Urothelium cell line (cell line): ENCODE measurements around the gene ORMDL3.

Experiments
- DNase-seq: peaks from one replicate; pipeline ENCODE4 v3.0.0; 2011; ENCODE audit warnings: low spot score, mixed read lengths
- FAIRE-seq: peaks from 2 replicates; lab custom pipeline; 2011; peaks lifted over from hg19 to GRCh38; lab: Jason Lieb, UNC

Gene ORMDL3, protein sequence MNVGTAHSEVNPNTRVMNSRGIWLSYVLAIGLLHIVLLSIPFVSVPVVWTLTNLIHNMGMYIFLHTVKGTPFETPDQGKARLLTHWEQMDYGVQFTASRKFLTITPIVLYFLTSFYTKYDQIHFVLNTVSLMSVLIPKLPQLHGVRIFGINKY

DNA sequence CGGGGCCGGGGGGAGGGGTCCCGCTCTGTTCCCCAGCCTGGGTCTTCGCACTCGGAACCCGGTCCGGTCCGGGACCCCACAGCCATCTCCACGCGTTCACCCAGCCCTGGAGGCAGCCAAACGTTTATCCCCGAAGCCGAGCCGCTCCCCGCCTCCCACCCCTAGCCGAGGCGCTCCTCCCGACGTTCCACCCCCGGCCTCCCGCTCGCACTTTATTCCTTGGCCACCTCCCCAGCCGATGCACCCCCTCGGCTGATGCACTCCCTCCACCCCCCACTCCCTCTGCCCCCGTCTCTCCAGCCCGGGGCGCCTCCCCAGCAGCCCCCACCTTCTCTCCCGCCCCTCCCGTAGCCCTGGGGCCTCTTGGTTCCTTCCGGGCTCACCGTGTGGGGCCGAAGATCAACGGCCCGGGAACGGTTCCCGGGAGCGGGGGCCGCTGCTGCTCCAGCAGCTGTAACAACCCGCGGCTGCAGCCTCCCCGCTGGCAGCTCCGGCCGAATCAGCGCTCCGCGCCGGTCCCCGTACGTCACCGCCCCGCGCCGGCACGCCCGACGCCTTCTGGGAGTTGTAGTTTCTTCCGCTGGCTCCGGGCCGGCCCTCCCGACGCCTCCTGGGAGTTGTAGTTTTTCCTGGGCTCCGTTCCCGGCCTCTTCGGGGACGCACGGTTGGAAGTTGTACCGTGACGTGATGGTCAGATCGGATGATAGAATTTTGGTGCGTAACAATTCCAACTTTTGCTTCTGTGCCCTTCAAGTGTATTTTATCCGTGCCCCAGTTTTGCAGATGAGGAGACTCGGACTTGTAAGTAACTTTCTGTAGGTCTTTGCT is at the start of gene ORMDL3, which contains the start of gene LRRC3C:
ORMDL3 (minus strand) TSS at position 501 of the 828 bp plus-strand sequence. CDS start 3,398 bp downstream, outside the sequence.
LRRC3C (plus strand) TSS at position 632 of the 828 bp plus-strand sequence. CDS start 13,792 bp downstream, outside the sequence.
- FAIRE-seq (no peak), DNase-seq (peak; percentile 94)

DNA sequence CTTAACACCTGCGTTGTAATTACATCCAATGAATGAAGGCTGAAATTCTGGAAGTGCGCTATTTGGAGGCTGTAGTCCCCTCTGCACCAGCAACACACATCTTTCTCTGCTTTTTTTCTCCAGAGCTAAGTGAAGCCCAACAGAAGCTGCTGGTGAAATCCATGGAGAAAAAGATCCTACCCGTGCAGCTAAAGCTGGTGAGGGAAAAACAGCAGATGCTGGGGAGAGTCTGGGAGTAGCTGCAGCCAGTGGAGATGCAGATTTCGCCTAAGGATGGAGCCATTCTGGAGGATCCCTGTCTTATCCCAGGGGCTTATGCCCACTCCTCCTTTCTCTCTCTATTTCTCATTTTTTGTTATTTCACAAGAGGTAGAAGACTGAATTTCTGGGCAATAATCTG is 48.4 kb upstream of the ORMDL3 start:
- DNase-seq (no peak), FAIRE-seq (no peak)

DNA sequence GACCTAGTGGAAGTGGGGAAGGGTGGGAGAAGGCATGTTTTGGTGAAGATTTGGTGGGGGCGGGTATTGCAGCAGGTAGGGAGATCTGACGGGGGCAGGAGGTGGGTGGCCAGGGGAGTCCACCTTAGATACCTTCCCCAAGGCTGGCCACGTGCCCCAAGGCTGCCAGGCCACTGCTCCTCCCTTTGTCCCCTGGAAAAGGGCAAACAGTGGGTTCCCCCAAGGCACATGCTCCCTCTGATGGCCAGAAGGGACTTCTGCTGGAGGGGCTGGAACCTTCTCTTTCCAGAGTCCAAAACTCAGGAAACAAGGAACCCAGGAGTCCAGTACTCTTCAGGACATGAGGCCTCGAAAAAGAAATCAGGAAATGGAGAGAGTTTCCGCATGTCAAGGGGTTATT is 47.0 kb upstream of the ORMDL3 start:
- DNase-seq (no peak), FAIRE-seq (no peak)

DNA sequence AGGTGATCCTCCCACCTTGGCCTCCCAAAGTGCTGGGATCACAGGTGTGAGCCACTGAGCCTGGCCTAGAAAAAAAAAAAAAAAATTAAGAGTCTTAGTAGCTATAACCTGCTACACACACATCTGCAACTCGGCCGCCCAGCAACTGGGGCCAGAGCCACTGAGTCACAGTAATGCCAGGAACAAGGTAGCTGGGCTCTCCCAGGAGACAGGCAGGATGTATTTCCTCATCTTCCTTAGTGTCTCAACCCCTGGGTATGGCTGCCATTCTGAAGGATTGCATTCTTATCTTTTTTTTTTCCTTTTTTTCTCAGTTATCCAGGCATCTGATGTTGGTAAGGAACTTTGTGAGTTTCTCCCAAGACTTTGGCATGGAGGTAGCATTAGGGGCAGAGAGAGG is 46.1 kb upstream of the ORMDL3 start:
- FAIRE-seq = no peak
- DNase-seq = peak; percentile 28

DNA sequence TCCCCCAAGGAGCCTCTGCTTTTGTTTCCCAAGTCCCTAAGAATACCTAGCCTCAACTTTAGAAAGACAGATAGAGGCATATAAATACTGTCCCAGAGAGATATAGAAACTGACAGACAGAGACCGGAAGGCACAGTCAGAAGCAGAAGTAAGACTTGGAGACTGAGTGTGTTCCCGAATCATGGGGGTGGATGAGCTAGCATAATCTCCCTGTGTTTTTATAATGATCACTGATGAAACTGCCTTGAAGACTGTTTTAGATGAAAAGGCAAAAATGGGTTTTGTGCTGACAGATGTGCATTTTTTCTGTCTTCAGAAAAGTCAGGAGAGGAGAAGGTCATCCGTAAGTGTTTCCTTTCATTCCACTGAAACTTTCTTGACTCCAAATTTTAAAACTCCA is 44.9 kb upstream of the ORMDL3 start:
- FAIRE-seq (no peak), DNase-seq (no peak)

DNA sequence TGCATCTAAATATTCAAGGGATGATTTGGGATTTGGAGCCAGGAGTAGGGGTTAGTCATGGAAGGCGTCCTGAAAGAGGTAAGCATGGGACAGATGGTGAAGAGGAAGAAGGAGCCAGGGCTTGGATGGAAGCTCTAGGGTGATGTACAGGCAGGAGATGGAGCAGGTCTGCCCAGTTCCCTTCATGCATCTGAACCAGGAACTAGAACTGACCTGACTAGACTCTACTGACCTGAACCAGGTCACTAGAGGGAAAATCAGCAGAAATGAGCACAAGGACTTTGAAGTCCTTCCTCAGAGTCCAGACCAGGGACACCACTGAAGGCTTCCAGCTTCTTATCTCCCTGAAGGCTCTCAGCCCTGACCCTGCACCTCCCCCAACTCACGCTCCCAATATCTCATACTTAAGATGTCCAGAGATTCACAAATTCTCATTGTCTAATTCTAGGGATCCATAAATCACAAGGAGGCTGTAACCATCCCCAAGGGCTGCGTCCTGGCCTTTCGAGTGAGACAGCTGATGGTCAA is 43.7 kb upstream of the ORMDL3 start:
- FAIRE-seq (no peak), DNase-seq (no peak)

- DNase-seq (no peak), FAIRE-seq (no peak)
Measured at GRCh38 chr17:39970157-39970692, 42.8 kb upstream of the ORMDL3 start.

- no peak for DNase-seq
- FAIRE-seq = no peak
Measured at GRCh38 chr17:39969375-39969774, 42.0 kb upstream of the ORMDL3 start.

DNA sequence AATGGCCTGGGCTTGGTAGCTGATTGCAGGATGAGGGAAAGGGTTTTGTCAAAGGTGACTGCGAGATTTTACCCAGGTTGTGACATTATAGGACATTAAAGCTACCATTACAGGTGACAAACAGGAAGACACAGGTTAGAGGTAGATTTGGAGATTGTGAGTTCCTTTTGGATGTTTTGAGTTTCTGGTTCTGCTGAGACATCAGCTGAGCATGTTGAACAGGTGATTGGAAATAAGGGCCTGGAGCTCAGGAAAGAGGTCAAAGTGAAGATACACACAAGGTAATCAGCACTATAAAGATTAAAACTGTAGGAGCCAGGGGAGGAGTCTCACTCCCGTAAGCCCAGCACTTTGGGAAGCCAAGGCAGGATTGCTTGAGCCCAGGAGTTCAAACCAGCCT is 41.4 kb upstream of the ORMDL3 start:
- FAIRE-seq (no peak), DNase-seq (no peak)

- FAIRE-seq (no peak), DNase-seq (no peak)
Measured at GRCh38 chr17:39966771-39967170, 39.4 kb upstream of the ORMDL3 start.

GRCh38 chr17:39965017-39965699 is 37.8 kb upstream of the ORMDL3 start:
- FAIRE-seq (no peak), DNase-seq (no peak)

DNA sequence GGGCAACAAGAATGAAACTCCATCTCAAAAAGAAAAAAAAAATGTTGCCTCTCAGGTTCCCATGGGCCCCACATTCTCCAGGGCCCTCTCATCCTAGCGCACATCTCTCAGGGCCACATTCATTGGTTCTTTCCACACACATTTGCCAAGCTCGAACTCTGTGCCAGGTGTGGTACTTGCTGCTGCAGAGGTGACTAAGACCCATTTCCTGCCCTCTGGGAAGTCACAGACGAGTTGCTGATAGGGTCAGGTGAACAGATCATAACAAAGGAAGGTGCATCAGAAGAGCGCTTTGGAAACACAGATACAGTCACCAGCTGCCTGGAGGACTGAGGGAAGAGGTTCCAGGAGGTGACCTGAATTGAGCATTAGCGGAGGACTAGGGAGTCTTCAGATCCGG is 36.4 kb upstream of the ORMDL3 start:
- FAIRE-seq = no peak

GRCh38 chr17:39962642-39963220 is 35.3 kb upstream of the ORMDL3 start, which contains the start of gene GSDMA:
Gene GSDMA (plus strand): TSS chr17:39963004. CDS start chr17:39965688, 2,684 bp downstream.
- DNase-seq = no peak
- peak; percentile 44 for FAIRE-seq

More for the DNA sequence above, 36.4 kb upstream of the ORMDL3 start:
- peak; percentile 37 for DNase-seq

DNA sequence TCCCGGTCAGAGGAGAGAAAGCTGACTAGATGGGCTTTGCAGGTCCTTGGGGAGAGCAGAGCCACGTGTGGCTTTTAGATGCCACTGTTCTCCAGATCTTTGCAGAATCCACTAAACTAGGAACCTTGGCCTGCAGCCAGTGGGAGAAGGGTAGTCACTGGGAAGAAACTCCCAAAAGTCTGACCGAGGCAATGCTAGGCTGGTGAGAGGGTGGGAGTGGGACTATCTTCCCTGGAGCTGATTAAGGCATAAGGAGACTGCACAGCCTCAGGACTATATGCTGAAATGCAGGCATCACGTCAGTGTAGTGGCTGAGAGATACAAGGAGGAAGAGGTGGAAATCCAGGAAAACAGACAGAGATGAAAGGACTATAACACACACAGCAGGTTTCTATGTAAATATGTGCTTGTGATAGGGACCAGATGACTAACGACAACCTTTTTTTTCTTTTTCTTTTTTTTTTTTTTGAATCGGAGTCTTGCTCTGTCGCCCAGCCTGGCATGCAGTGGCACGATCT is 33.2 kb upstream of the ORMDL3 start:
- DNase-seq (no peak), FAIRE-seq (no peak)

- FAIRE-seq = no peak
- DNase-seq = no peak
Measured at GRCh38 chr17:39955726-39956225, 28.4 kb upstream of the ORMDL3 start.

GRCh38 chr17:39954876-39955275 is 27.5 kb upstream of the ORMDL3 start:
- no peak for FAIRE-seq
- no peak for DNase-seq

GRCh38 chr17:39953471-39953888 is 26.1 kb upstream of the ORMDL3 start:
- FAIRE-seq = no peak
- no peak for DNase-seq

- peak; percentile 63 for FAIRE-seq
- peak; percentile 93 for DNase-seq
Measured at GRCh38 chr17:39952680-39953470, 25.5 kb upstream of the ORMDL3 start.

GRCh38 chr17:39951924-39952679 is 24.7 kb upstream of the ORMDL3 start:
- peak; percentile 37 for FAIRE-seq
- DNase-seq = no peak
